Measurements from ENCODE around the gene NRG3. TPM values are rescaled to one million over a fixed set of nuclear protein-coding genes. Genes with fewer than 3 reads are reported as not detected.

NRG3 gene
- total RNA-seq, 2 experiments from 2014 or later = not detected

DNA sequence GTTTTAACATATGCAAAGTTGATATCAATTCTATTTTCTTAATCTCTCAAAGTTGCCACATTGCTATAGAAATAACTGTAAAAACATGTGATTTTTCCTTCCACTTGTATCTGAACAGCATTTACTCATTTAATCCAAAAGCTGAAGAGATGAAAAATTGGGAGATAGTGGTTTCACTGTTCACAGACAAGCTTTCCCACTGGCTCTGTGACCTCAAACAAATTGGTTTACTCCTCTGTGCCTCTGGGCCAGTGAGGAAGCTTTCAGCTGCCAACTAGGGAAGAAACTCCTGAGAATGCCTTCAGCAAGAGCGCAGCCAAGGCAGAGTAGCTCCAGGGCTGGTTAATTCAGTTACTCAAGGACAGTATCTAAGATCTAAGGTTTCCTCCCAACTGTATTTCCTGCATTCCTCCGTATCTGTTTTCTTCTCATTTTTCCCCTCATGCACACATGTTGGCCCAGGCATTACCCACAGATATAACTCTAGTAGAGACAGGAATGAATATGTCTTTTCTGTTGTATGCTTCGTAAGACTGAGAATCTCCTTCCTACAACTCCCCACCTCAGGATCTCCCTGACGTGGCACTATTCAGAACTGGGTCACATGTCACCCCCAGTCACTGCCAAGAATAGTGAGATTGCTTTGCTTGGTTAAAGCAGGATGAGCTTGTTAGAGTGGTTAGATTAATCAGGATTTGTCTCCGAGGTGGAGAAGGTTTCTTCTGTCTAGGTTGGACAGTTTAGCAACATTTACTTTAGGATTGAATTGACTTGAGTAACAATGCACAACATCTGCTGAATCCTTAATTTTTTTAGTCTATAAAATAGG, 315.7 kb downstream of the NRG3 start:
- Histone ChIP-seq H3K4me1 (ENCODE audit: insufficient read depth, low read length, poor library complexity, severe bottlenecking) (no peaks in the 10 kb centered on the region), H3K4me3 (ENCODE audit: low read depth, low read length, poor library complexity, severe bottlenecking) (no peak overlapping the region), H4K20me1 (ENCODE audit: insufficient read depth, low read length) (no peaks in the 10 kb centered on the region), H3K4me2 (ENCODE audit: low read length) (no peak overlapping the region), H3K27ac (ENCODE audit: low read depth, low read length, poor library complexity, severe bottlenecking) (no peak overlapping the region), H3K9me3 (ENCODE audit: low read length) (no peaks in the 10 kb centered on the region), H2AFZ (ENCODE audit: low read length) (no peak overlapping the region), H3K36me3 (ENCODE audit: insufficient read depth, low read length) (no peaks in the 10 kb centered on the region), H3K9me2 (ENCODE audit: insufficient read depth, low read length) (no peaks in the 10 kb centered on the region), H3K79me2 (ENCODE audit: insufficient read depth, low read depth, low read length) (no peaks in the 10 kb centered on the region)
- CTCF ChIA-PET (ENCODE audit: unreplicated experiment) = no interaction called here
- POLR2A ChIA-PET = no interaction called here
- intact Hi-C loops (cut with micrococcal nuclease; ENCODE audit: unreplicated experiment) = no loop called here
- DNase-seq (ENCODE audit: low spot score) = no peak
- TF ChIP-seq EZH2phosphoT487 (IDR thresholded peaks at IDR 0.05; ENCODE audit: borderline replicate concordance, low read depth, low read length) = no peak
- TF ChIP-seq, protein P1, sequence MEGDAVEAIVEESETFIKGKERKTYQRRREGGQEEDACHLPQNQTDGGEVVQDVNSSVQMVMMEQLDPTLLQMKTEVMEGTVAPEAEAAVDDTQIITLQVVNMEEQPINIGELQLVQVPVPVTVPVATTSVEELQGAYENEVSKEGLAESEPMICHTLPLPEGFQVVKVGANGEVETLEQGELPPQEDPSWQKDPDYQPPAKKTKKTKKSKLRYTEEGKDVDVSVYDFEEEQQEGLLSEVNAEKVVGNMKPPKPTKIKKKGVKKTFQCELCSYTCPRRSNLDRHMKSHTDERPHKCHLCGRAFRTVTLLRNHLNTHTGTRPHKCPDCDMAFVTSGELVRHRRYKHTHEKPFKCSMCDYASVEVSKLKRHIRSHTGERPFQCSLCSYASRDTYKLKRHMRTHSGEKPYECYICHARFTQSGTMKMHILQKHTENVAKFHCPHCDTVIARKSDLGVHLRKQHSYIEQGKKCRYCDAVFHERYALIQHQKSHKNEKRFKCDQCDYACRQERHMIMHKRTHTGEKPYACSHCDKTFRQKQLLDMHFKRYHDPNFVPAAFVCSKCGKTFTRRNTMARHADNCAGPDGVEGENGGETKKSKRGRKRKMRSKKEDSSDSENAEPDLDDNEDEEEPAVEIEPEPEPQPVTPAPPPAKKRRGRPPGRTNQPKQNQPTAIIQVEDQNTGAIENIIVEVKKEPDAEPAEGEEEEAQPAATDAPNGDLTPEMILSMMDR (conservative IDR thresholded peaks at IDR 0.05; ENCODE audit: low read length) = no peak
- BruUV-seq (replicated peaks) = no TSS peak

DNA sequence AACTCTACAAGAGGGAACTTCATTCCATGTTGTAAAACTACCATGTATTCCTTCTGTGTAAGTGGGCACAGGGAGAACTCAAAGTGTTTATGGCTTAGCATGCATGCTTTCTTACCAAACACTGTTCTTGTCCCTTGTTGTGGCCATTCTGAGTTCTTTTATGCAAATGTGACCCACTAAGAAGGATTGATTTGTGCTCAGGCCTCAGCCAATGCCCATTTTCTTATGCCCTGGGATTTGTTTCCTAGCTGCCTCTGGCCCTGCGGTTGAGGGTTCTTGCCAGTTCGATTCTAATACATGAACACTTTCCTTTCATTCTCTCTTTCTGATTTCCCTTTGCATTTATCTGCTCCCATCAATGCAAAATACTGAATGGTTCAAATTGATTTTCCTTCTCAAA, 316.7 kb downstream of the NRG3 start:
- no TSS peak for BruUV-seq (replicated peaks)
- H3K9me2 ChIP-seq (ENCODE audit: insufficient read depth, low read length) = no peaks in the 10 kb centered on the region
- no peaks in the 10 kb centered on the region for H3K79me2 ChIP-seq (ENCODE audit: insufficient read depth, low read depth, low read length)
- H2AFZ ChIP-seq (ENCODE audit: low read length) = no peak overlapping the region
- intact Hi-C loops (cut with micrococcal nuclease; ENCODE audit: unreplicated experiment) = no loop called here
- H3K4me3 ChIP-seq (ENCODE audit: low read depth, low read length, poor library complexity, severe bottlenecking) = no peak overlapping the region
- no peak overlapping the region for H3K4me2 ChIP-seq (ENCODE audit: low read length)
- H3K9me3 ChIP-seq (ENCODE audit: low read length) = no peaks in the 10 kb centered on the region
- CTCF ChIA-PET (ENCODE audit: unreplicated experiment) = no interaction called here
- H3K36me3 ChIP-seq (ENCODE audit: insufficient read depth, low read length) = no peaks in the 10 kb centered on the region
- no peak for TF ChIP-seq EZH2phosphoT487 (IDR thresholded peaks at IDR 0.05; ENCODE audit: borderline replicate concordance, low read depth, low read length)
- TF ChIP-seq, protein P1 (conservative IDR thresholded peaks at IDR 0.05; ENCODE audit: low read length) = no peak
- no peak overlapping the region for H3K27ac ChIP-seq (ENCODE audit: low read depth, low read length, poor library complexity, severe bottlenecking)
- H3K4me1 ChIP-seq (ENCODE audit: insufficient read depth, low read length, poor library complexity, severe bottlenecking) = no peaks in the 10 kb centered on the region
- no peak for DNase-seq (ENCODE audit: low spot score)
- POLR2A ChIA-PET = no interaction called here
- no peaks in the 10 kb centered on the region for H4K20me1 ChIP-seq (ENCODE audit: insufficient read depth, low read length)

DNA sequence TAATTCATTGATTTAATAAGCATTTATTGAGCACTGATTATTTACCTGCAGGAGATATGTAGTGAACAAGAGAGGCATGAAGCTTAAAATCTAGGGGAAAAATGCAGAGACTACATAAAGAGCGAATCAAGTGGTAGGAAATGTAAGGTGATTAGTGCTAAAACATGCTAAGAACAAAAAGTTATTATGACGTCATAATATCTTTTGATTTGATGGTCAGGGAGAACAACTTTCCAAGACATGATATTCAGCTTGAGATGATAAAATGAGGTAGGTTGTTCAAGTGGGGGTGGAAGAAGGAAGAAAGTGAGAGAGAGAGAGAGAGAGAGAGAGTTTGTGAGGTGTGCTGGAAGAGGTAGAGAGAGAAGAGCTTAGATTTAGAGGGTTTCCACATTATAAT, 317.7 kb downstream of the NRG3 start:
- no peaks in the 10 kb centered on the region for H3K4me1 ChIP-seq (ENCODE audit: insufficient read depth, low read length, poor library complexity, severe bottlenecking)
- H3K27ac ChIP-seq (ENCODE audit: low read depth, low read length, poor library complexity, severe bottlenecking) = no peak overlapping the region
- POLR2A ChIA-PET = no interaction called here
- H3K9me3 ChIP-seq (ENCODE audit: low read length) = no peaks in the 10 kb centered on the region
- no peak overlapping the region for H2AFZ ChIP-seq (ENCODE audit: low read length)
- CTCF ChIA-PET (ENCODE audit: unreplicated experiment) = no interaction called here
- no peaks in the 10 kb centered on the region for H3K79me2 ChIP-seq (ENCODE audit: insufficient read depth, low read depth, low read length)
- H3K9me2 ChIP-seq (ENCODE audit: insufficient read depth, low read length) = no peaks in the 10 kb centered on the region
- H3K36me3 ChIP-seq (ENCODE audit: insufficient read depth, low read length) = no peaks in the 10 kb centered on the region
- no peaks in the 10 kb centered on the region for H4K20me1 ChIP-seq (ENCODE audit: insufficient read depth, low read length)
- intact Hi-C loops (cut with micrococcal nuclease; ENCODE audit: unreplicated experiment) = no loop called here
- H3K4me3 ChIP-seq (ENCODE audit: low read depth, low read length, poor library complexity, severe bottlenecking) = no peak overlapping the region
- DNase-seq (ENCODE audit: low spot score) = no peak
- TF ChIP-seq, protein P1 (conservative IDR thresholded peaks at IDR 0.05; ENCODE audit: low read length) = no peak
- TF ChIP-seq EZH2phosphoT487 (IDR thresholded peaks at IDR 0.05; ENCODE audit: borderline replicate concordance, low read depth, low read length) = no peak
- H3K4me2 ChIP-seq (ENCODE audit: low read length) = no peak overlapping the region
- BruUV-seq (replicated peaks) = no TSS peak
